GM23248 (cell line): ENCODE results near the gene S100A3.

Experiments used
- EZH2 ChIP-seq: fragments of 200-600 bp; sonication (generic); IDR thresholded peaks from 2 replicates; pipeline ENCODE4 v1.6.1; 2018; ENCODE audit warnings: antibody characterized with exemption, mild to moderate bottlenecking; ENCODE audit not compliant: insufficient read depth, poor library complexity, severe bottlenecking
- EZH2phosphoT487 ChIP-seq: fragments of 200-600 bp; sonication (generic); IDR thresholded peaks from 2 replicates; pipeline ENCODE4 v1.6.1; 2018; ENCODE audit warnings: antibody characterized with exemption, moderate library complexity, mild to moderate bottlenecking, low read depth; ENCODE audit not compliant: insufficient read depth

- TF ChIP-seq EZH2 (no peak), EZH2phosphoT487 (no peak)
Measured at GRCh38 chr1:153513666-153514065, 35.4 kb downstream of the S100A3 start.
